Measurements from ENCODE around the gene PTCRA. TPM values are rescaled to one million over a fixed set of nuclear protein-coding genes. Genes with fewer than 3 reads are reported as not detected.

The PTCRA gene
- not detected for total RNA-seq

GRCh38 chr6:42915732-42916131 is at the start of gene PTCRA:
TSS of gene PTCRA (plus strand) at chr6:42916053. CDS start at chr6:42916070, 17 bp downstream.
- no peaks in the 10 kb centered on the region for H3K9me3 ChIP-seq
- TF ChIP-seq CTCF (IDR thresholded peaks at IDR 0.05) (no peak), EP300 (IDR thresholded peaks at IDR 0.05) (no peak), POLR2AphosphoS5 (IDR thresholded peaks at IDR 0.05) (no peak), POLR2A (IDR thresholded peaks at IDR 0.05) (no peak)
- no peaks in the 10 kb centered on the region for H3K36me3 ChIP-seq
- no CpG with 5 or more reads among the region's 10 CpGs for WGBS
- no peak for DNase-seq (ENCODE audit: low spot score in 2 of 2)
- no peak within 1 kb of the TSS for H3K27ac ChIP-seq
- H3K27me3 ChIP-seq = peaks cover 17% of the 10 kb centered on the region
- peaks cover 7% of the 10 kb centered on the region for H3K4me1 ChIP-seq
- H3K4me3 ChIP-seq = no peak within 1 kb of the TSS

- no peak overlapping the region for H3K4me3 ChIP-seq
- no peaks in the 10 kb centered on the region for H3K27me3 ChIP-seq
- no peaks in the 10 kb centered on the region for H3K4me1 ChIP-seq
- WGBS = 59% methylated on average over 2 of the region's 2 CpGs
- H3K36me3 ChIP-seq = peaks cover 34% of the 10 kb centered on the region
- TF ChIP-seq POLR2A (IDR thresholded peaks at IDR 0.05) (no peak), CTCF (IDR thresholded peaks at IDR 0.05) (no peak), EP300 (IDR thresholded peaks at IDR 0.05) (no peak), POLR2AphosphoS5 (IDR thresholded peaks at IDR 0.05) (no peak)
- no peaks in the 10 kb centered on the region for H3K9me3 ChIP-seq
- no peak for DNase-seq (ENCODE audit: low spot score in 2 of 2)
- H3K27ac ChIP-seq = no peak overlapping the region
Measured at GRCh38 chr6:42870145-42870936, 45.5 kb upstream of the PTCRA start.

GRCh38 chr6:42871711-42872110 is 44.1 kb upstream of the PTCRA start:
- H3K4me1 ChIP-seq = no peaks in the 10 kb centered on the region

GRCh38 chr6:42873313-42873712 is 42.5 kb upstream of the PTCRA start:
- Histone ChIP-seq H3K27ac (no peak overlapping the region), H3K27me3 (no peaks in the 10 kb centered on the region), H3K4me3 (no peak overlapping the region), H3K9me3 (no peaks in the 10 kb centered on the region), H3K4me1 (peaks cover 10% of the 10 kb centered on the region), H3K36me3 (peaks cover 7% of the 10 kb centered on the region)
- 22% methylated on average over 2 of the region's 2 CpGs for WGBS
- DNase-seq (ENCODE audit: low spot score in 2 of 2) = no peak
- TF ChIP-seq POLR2AphosphoS5 (IDR thresholded peaks at IDR 0.05) (no peak), POLR2A (IDR thresholded peaks at IDR 0.05) (no peak), CTCF (IDR thresholded peaks at IDR 0.05) (no peak), EP300 (IDR thresholded peaks at IDR 0.05) (no peak)

More at GRCh38 chr6:42871711-42872110, 44.1 kb upstream of the PTCRA start:
- Histone ChIP-seq H3K36me3 (peaks cover 20% of the 10 kb centered on the region), H3K9me3 (no peaks in the 10 kb centered on the region), H3K27me3 (no peaks in the 10 kb centered on the region), H3K27ac (no peak overlapping the region), H3K4me3 (no peak overlapping the region)
- no peak for DNase-seq (ENCODE audit: low spot score in 2 of 2)
- 83% methylated on average over 3 of the region's 3 CpGs for WGBS
- TF ChIP-seq POLR2A (IDR thresholded peaks at IDR 0.05) (no peak), POLR2AphosphoS5 (IDR thresholded peaks at IDR 0.05) (no peak), EP300 (IDR thresholded peaks at IDR 0.05) (no peak), CTCF (IDR thresholded peaks at IDR 0.05) (no peak)

- DNase-seq (ENCODE audit: low spot score in 2 of 2) = no peak
- peaks cover 37% of the 10 kb centered on the region for H3K4me1 ChIP-seq
- peak overlapping the region; percentile 52 for H3K27ac ChIP-seq
- H3K4me3 ChIP-seq = no peak overlapping the region
- TF ChIP-seq POLR2A (IDR thresholded peaks at IDR 0.05) = no peak
- TF ChIP-seq CTCF (IDR thresholded peaks at IDR 0.05) = no peak
- no peak for TF ChIP-seq POLR2AphosphoS5 (IDR thresholded peaks at IDR 0.05)
- TF ChIP-seq EP300 (IDR thresholded peaks at IDR 0.05) = no peak
- peaks cover 14% of the 10 kb centered on the region for H3K36me3 ChIP-seq
- H3K9me3 ChIP-seq = no peaks in the 10 kb centered on the region
- no peaks in the 10 kb centered on the region for H3K27me3 ChIP-seq
- WGBS = 49% methylated on average over 3 of the region's 3 CpGs
Measured at GRCh38 chr6:42877695-42878094, 38.2 kb upstream of the PTCRA start.

Data from suprapubic skin (tissue), 4 donors.